GM08714 (cell line): Measurements from ENCODE around the gene PPARD.
A peak's percentile ranks its signal among the peaks of the same experiment; 100 is the strongest.

Experiments
- H3K4me3 ChIP-seq: fragments of 200-500 bp; sonication (Bioruptor generic); 2 replicates; pipeline ENCODE4 v1.5.1; 2014; ENCODE audit warnings: mild to moderate bottlenecking, low read length, inconsistent platforms
- ZNF274 ChIP-seq: IDR thresholded peaks from 2 replicates; pipeline ENCODE4 v1.6.1; 2012; ENCODE audit warnings: mild to moderate bottlenecking, low read depth, low read length

PPARD gene

GRCh38 chr6:35342258-35343091 is at the start of gene PPARD:
Gene PPARD, plus strand, starts transcription at chr6:35342558. Its CDS starts 68,530 bp downstream, at chr6:35411088.
- TF ChIP-seq ZNF274, result no peak

GRCh38 chr6:35293681-35294080 is 48.7 kb upstream of the PPARD start:
- no peak overlapping the region for H3K4me3 ChIP-seq
- TF ChIP-seq ZNF274, result no peak

More at GRCh38 chr6:35342258-35343091, at the start of gene PPARD:
- peak within 1 kb of the TSS; percentile 81 for H3K4me3 ChIP-seq

- H3K4me3 ChIP-seq, result no peak overlapping the region
These were observed 47.9 kb upstream of the PPARD start for GRCh38 chr6:35294308-35294945.

GRCh38 chr6:35295036-35295435 is 47.3 kb upstream of the PPARD start:
- H3K4me3 ChIP-seq, result no peak overlapping the region
- no peak for TF ChIP-seq ZNF274

More at GRCh38 chr6:35294308-35294945, 47.9 kb upstream of the PPARD start:
- TF ChIP-seq ZNF274, result no peak

- no peak overlapping the region for H3K4me3 ChIP-seq
- no peak for TF ChIP-seq ZNF274
These were observed 46.6 kb upstream of the PPARD start for GRCh38 chr6:35295521-35296315.

- H3K4me3 ChIP-seq, result no peak overlapping the region
- TF ChIP-seq ZNF274, result no peak
These were observed 45.3 kb upstream of the PPARD start for GRCh38 chr6:35296931-35297600.

GRCh38 chr6:35297601-35298481 is 44.5 kb upstream of the PPARD start, which contains the start of gene DEF6:
Gene DEF6, plus strand, starts transcription at chr6:35297818. Its CDS starts 39 bp downstream, at chr6:35297857.
- peak within 1 kb of the TSS; percentile 79; the same call in 1 of the 2 replicates for H3K4me3 ChIP-seq
- TF ChIP-seq ZNF274, result no peak

- peak overlapping the region; percentile 79; the same call in 1 of the 2 replicates for H3K4me3 ChIP-seq
- TF ChIP-seq ZNF274, result no peak
These were observed 43.7 kb upstream of the PPARD start for GRCh38 chr6:35298625-35299140.

GRCh38 chr6:35299674-35300073 is 42.7 kb upstream of the PPARD start:
- no peak for TF ChIP-seq ZNF274
- H3K4me3 ChIP-seq, result peak overlapping the region; percentile 79; the same call in 1 of the 2 replicates

GRCh38 chr6:35300848-35301247 is 41.5 kb upstream of the PPARD start:
- TF ChIP-seq ZNF274, result no peak
- H3K4me3 ChIP-seq, result no peak overlapping the region

- TF ChIP-seq ZNF274, result no peak
- H3K4me3 ChIP-seq, result peak overlapping the region; percentile 55; the same call in 1 of the 2 replicates
These were observed 39.6 kb upstream of the PPARD start for GRCh38 chr6:35302604-35303241.

- no peak for TF ChIP-seq ZNF274
- H3K4me3 ChIP-seq, result no peak overlapping the region
These were observed 38.1 kb upstream of the PPARD start for GRCh38 chr6:35304299-35304698.
